ENCODE data around the gene POLR2E.

The POLR2E gene

DNA sequence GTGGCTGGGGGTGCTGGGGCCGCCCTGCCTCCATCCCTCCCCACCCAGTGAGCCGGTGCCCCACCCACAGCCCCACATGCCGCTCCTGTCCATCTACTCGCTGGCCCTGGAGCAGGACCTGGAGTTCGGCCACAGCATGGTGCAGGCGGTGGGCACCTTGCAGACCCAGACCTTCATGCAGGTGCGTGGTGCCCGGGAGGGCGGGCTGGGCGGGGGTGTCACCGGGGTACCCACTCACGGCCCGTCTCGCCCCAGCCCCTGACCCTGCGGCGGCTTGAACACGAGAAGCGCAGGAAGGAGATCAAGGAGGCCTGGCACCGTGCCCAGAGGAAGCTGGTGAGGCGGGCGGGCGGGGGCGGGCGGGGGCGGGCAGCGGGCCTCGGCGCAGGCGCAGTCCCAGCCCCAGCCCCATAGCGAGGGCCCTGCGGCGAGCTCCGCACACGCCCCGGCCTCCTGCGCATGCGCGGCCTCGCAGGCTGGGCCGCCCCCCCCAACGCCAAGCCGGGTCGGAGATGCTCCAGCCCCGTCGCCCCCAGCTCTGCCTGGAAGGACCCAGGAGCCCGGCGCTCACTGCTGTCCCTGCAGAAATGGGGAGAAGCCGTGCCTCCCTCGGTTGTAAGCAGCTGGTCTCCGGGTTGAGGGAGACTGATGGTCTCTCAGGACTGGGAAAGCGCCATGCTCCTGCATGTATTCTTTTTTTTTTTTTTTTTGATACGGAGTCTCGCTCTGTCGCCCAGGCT is 20.5 kb downstream of the POLR2E start:
- peak; percentile 56 for DNase-seq

GRCh38 chr19:1073956-1074517 is 21.1 kb downstream of the POLR2E start:
- DNase-seq, result no peak

GRCh38 chr19:1073063-1073955 is 21.9 kb downstream of the POLR2E start:
- DNase-seq, result no peak

DNA sequence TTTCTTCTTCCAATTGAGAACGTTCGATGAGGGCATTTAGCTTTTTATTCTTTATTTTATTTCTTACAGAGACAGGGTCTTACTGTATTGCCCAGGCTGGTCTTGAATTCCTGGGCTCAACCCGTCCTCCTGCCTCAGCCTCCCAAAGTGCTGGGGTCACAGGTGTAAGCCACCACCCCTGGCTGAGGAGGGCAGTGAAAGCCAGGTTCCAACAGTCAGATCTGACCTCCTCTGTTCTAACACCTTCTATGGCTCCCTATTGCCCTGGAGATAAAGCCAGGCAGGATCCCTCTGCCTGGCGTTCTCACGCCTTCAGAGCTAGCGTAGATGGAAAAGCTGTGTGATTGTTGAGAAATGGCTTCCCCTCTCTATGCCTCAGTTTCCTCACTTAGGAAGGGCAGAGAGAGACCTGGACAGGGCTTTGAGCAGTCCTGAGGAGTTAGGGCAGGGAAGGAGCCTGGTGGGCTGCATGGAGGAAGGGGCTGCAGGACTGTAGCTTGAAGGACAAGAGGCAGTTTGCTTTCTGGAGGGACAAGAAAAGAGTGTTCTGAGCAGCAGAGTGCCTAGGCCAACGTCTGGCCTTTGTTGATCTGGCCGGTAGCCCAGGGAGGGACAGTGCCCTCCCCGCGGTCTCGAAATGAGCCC is 22.7 kb downstream of the POLR2E start:
- DNase-seq, result no peak

- DNase-seq, result no peak
Measured at GRCh38 chr19:1070931-1071791, 24.0 kb downstream of the POLR2E start.

DNA sequence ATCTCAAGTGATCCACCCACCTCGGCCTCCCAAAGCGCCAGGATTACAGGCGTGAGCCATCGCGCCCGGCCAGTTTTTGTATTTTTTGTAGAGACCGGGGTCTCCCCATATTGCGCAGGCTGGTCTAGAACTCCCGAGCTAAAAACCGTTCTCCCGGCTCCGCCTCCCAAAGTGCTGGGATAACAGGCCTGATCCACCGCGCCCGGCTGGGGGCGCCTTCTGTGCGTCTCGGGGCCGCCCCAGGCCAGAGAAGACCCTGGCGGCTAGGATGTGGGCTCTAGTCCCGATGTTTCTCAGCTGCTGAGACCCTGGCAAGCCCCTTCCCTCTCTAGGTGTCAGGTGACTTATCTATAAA is 24.6 kb downstream of the POLR2E start:
- DNase-seq, result no peak

- DNase-seq, result no peak
Measured at GRCh38 chr19:1069009-1069779, 26.0 kb downstream of the POLR2E start.

- no peak for DNase-seq
Measured at GRCh38 chr19:1068009-1069001, 26.9 kb downstream of the POLR2E start.

GRCh38 chr19:1067341-1067957 is 27.7 kb downstream of the POLR2E start:
- no peak for DNase-seq

GRCh38 chr19:1066748-1067340 is 28.3 kb downstream of the POLR2E start, which contains the start of gene ARHGAP45:
ARHGAP45 (plus strand) TSS chr19:1067167; CDS start chr19:1067406, 239 bp downstream.
- DNase-seq, result no peak

- no peak for DNase-seq
Measured at GRCh38 chr19:1066251-1066747, 28.9 kb downstream of the POLR2E start.

GRCh38 chr19:1065606-1066109 is 29.5 kb downstream of the POLR2E start:
- no peak for DNase-seq

GRCh38 chr19:1064661-1065605 is 30.2 kb downstream of the POLR2E start:
- DNase-seq, result peak; percentile 19

- DNase-seq, result no peak
Measured at GRCh38 chr19:1063909-1064660, 31.1 kb downstream of the POLR2E start.

- no peak for DNase-seq
Measured at GRCh38 chr19:1063030-1063908, 31.9 kb downstream of the POLR2E start.

Data from NCI-H510A treated with DMSO at 0.1 percent for 48 hours (cell line).